Kidney (tissue), 14 donors: ENCODE measurements around the gene TRIM59. TPM values are rescaled to one million over a fixed set of nuclear protein-coding genes. Genes with fewer than 3 reads are reported as not detected.
"Not testable (repeated sequence)": the region's sequence is repeated elsewhere in the genome, so short reads cannot be mapped to it uniquely, and the experiment has no call there.

Source experiments
- DNase-seq, 5 donors: peaks; one replicate each; pipeline ENCODE4 v3.0.0-alpha.2; 2013 to 2020
- FAIRE-seq: peaks from 2 replicates; lab custom pipeline; 2012; peaks lifted over from hg19 to GRCh38; lab: Jason Lieb, UNC
- H3K27ac ChIP-seq, 2 donors: one replicate each; pipeline ENCODE4 v1.7.0; 2013; ENCODE audit warnings: low read depth in 2 of 2, low read length in 2 of 2, inconsistent platforms in 1 of 2
- H3K27me3 ChIP-seq: one replicate; pipeline ENCODE4 v1.7.1; 2013; ENCODE audit warnings: low read length, inconsistent platforms; ENCODE audit not compliant: control insufficient read depth, insufficient read depth
- H3K36me3 ChIP-seq, 3 donors: one replicate each; pipeline versions ENCODE4 v1.7.0 to v1.7.1; 2013; ENCODE audit warnings: low read length in 3 of 3, control low read depth in 1 of 3, inconsistent platforms in 1 of 3; ENCODE audit not compliant: insufficient read depth in 3 of 3, control insufficient read depth in 2 of 3
- H3K4me1 ChIP-seq, 3 donors: one replicate each; pipeline versions ENCODE4 v1.7.0 to v1.7.1; 2013; ENCODE audit warnings: low read length in 3 of 3, inconsistent platforms in 1 of 3, low read depth in 1 of 3; ENCODE audit not compliant: control insufficient read depth in 2 of 3, insufficient read depth in 2 of 3
- H3K4me3 ChIP-seq, 3 donors: one replicate each; pipeline versions ENCODE4 v1.7.0 to v1.8.1; 2013; ENCODE audit warnings: low read length in 3 of 3, control low read depth in 1 of 3, inconsistent platforms in 1 of 3
- H3K9ac ChIP-seq, 3 donors: one replicate each; pipeline versions ENCODE4 v1.7.0 to v1.7.1; 2013; ENCODE audit warnings: low read length in 3 of 3, control low read depth in 1 of 3, inconsistent platforms in 1 of 3
- H3K9me3 ChIP-seq, 3 donors: one replicate each; pipeline versions ENCODE4 v1.7.0 to v1.7.1; 2013; ENCODE audit warnings: low read length in 3 of 3, control low read depth in 1 of 3, inconsistent platforms in 1 of 3; ENCODE audit not compliant: control insufficient read depth in 2 of 3, insufficient read depth in 1 of 3
- CTCF ChIP-seq: IDR thresholded peaks from 3 replicates; pipeline ENCODE4 v1.5.1; 2012; ENCODE audit warnings: mild to moderate bottlenecking, moderate library complexity, borderline replicate concordance; ENCODE audit not compliant: insufficient read depth; ENCODE audit errors: extremely low read depth
- intact Hi-C: fragments of 100-400 bp; cut with DNase I; formaldehyde crosslinking; loops from one replicate; pipeline ENCODE4 v1.11.1; 2022
- polyA plus RNA-seq: library from polyadenylated mRNA; stranded (reverse); fragments of 350-450 nt; fragmentation: Illumina TruSeq; extraction: RNeasy Lipid Tissue Mini Kit (QIAGEN cat#74804); gene quantifications from one replicate; pipeline ENCODE4 v1.2.3, GENCODE V29; 2014; ENCODE audit warnings: low read depth, low replicate concordance; ENCODE audit not compliant: insufficient read depth
- total RNA-seq: library from RNA; stranded (reverse); fragmentation: NEBNext Ultra II Directional; extraction: Animal tissue kit (Norgen Biotek cat#: 25700); gene quantifications from one replicate; pipeline ENCODE4 v1.2.1, GENCODE V29; 2021
- donor health status: control.
- donor health status: control.
- donor health status: control.
- donor health status: control.
- donor health status: control.
- donor health status: DM: yes; HTN: yes; CAD: no.
- donor health status: Normal renal cell carcinoma (clear cell type).

Gene TRIM59
- total and polyA plus RNA-seq, 2 donors from 2014 or later = 0.84 to 4.8 TPM

DNA sequence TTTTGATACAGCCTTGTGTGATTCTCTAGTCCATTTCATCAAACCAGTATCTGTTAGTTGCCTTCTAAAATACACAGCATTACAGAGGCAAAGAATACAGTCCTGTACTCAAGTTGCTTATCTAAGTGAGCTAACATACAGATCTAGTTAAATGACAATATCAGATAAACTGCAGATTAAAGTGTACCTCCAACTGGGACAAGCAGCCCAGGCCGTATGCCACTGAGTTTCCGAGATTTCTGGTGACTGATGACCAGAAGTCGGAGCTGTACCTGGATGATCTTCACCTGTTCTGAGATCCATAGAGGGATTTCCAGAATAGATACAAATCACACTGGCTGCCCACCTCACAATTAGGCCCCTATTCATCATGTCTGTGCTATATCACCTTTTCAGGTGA, 6.3 kb upstream of the TRIM59 start:
- intact Hi-C loops = no loop called here
- Histone ChIP-seq H3K4me3 (no peak overlapping the region), H3K36me3 (no peaks in the 10 kb centered on the region), H3K9me3 (no peaks in the 10 kb centered on the region), H3K9ac (no peak overlapping the region), H3K27ac (no peak overlapping the region), H3K27me3 (no peaks in the 10 kb centered on the region), H3K4me1 (no peaks in the 10 kb centered on the region)
- DNase-seq (no peak), FAIRE-seq (no peak)
- TF ChIP-seq CTCF = no peak

DNA sequence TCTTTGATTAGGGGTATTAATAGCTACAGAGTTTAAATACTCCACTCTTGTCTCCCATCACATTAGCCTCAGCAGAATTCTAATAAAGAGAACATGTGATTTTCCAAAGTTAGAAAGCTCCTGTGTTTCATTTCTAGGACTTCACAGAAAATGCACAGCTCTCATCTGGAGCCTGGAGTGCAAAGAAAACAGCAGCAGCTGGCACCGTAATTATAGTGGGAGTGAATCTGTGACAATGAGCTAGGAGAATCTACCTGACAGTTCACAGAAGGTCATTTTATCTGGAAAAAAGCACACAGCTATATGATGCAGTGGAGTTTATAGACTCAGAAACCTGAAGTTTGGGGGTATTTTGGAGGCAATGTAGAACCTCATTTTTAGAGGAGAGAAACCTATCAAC, 5.4 kb upstream of the TRIM59 start:
- FAIRE-seq = no peak

GRCh38 chr3:160452251-160452650, 2.7 kb upstream of the TRIM59 start:
- H3K36me3 ChIP-seq, H3K9ac ChIP-seq, H3K27ac ChIP-seq, DNase-seq, H3K27me3 ChIP-seq, FAIRE-seq, H3K9me3 ChIP-seq, H3K4me1 ChIP-seq, H3K4me3 ChIP-seq, intact Hi-C loops: not testable (repeated sequence)

More for the DNA sequence above, 5.4 kb upstream of the TRIM59 start:
- Histone ChIP-seq H3K27ac (no peak overlapping the region), H3K36me3 (no peaks in the 10 kb centered on the region), H3K27me3 (no peaks in the 10 kb centered on the region), H3K4me3 (no peak overlapping the region), H3K9me3 (no peaks in the 10 kb centered on the region), H3K4me1 (peaks cover 0 to 3% (median 3%) of the 10 kb centered on the region in 3 donors), H3K9ac (no peak overlapping the region)
- intact Hi-C loops = no loop called here
- peak in 1 of 5 donors; percentile 11 for DNase-seq
- no peak for TF ChIP-seq CTCF

GRCh38 chr3:160451602-160452001, 2.0 kb upstream of the TRIM59 start:
- H3K9ac ChIP-seq = no peak overlapping the region
- intact Hi-C loops = no loop called here
- peaks cover 0 to 3% (median 3%) of the 10 kb centered on the region in 3 donors for H3K4me1 ChIP-seq
- no peaks in the 10 kb centered on the region for H3K36me3 ChIP-seq
- no peak overlapping the region for H3K27ac ChIP-seq
- no peaks in the 10 kb centered on the region for H3K9me3 ChIP-seq
- no peak overlapping the region for H3K4me3 ChIP-seq
- FAIRE-seq (no peak), DNase-seq (no peak)
- H3K27me3 ChIP-seq = no peaks in the 10 kb centered on the region
- no peak for TF ChIP-seq CTCF
